H9 (cell line): ENCODE results near the gene MAST2. TPM values are rescaled to one million over a fixed set of nuclear protein-coding genes. Genes with fewer than 3 reads are reported as not detected.

Experiments used
- DNase-seq: peaks from one replicate; pipeline ENCODE4 v3.0.0-alpha.2; 2017
- H2AFZ ChIP-seq: one replicate; pipeline ENCODE4 v1.6.1; 2013; ENCODE audit warnings: mild to moderate bottlenecking, low read length, control low read depth, moderate library complexity
- H2AK5ac ChIP-seq: 2 replicates; pipeline ENCODE4 v1.6.1; 2013; ENCODE audit warnings: low read length, control low read depth, mixed read lengths; ENCODE audit not compliant: insufficient read length
- H2BK120ac ChIP-seq: one replicate; pipeline ENCODE4 v1.6.1; 2013; ENCODE audit warnings: low read depth, mild to moderate bottlenecking, low read length, control low read depth, inconsistent platforms; ENCODE audit not compliant: poor library complexity, severe bottlenecking
- H2BK12ac ChIP-seq: 2 replicates; pipeline ENCODE4 v1.6.1; 2013; ENCODE audit warnings: low read length, control low read depth, mixed read lengths, low read depth; ENCODE audit not compliant: insufficient read length
- H2BK15ac ChIP-seq: 2 replicates; pipeline ENCODE4 v1.6.1; 2013; ENCODE audit warnings: low read depth, low read length, control low read depth
- H2BK20ac ChIP-seq: one replicate; pipeline ENCODE4 v1.6.1; 2013; ENCODE audit warnings: low read depth, mild to moderate bottlenecking, low read length, control low read depth, inconsistent platforms; ENCODE audit not compliant: poor library complexity, severe bottlenecking
- H2BK5ac ChIP-seq: 2 replicates; pipeline ENCODE4 v1.6.1; 2013; ENCODE audit warnings: low read length, control low read depth, mixed read lengths; ENCODE audit not compliant: insufficient read length
- H3K14ac ChIP-seq: 2 replicates; pipeline ENCODE4 v1.6.1; 2013; ENCODE audit warnings: low read length, control low read depth; ENCODE audit not compliant: insufficient read depth
- H3K18ac ChIP-seq: 2 replicates; pipeline ENCODE4 v1.6.1; 2013; ENCODE audit warnings: low read depth, mild to moderate bottlenecking, mixed read lengths, low read length, control low read depth; ENCODE audit not compliant: insufficient read length
- H3K23ac ChIP-seq: 2 replicates; pipeline ENCODE4 v1.6.1; 2013; ENCODE audit warnings: low read length, control low read depth, mixed read lengths, low read depth; ENCODE audit not compliant: insufficient read length
- H3K23me2 ChIP-seq: 2 replicates; pipeline ENCODE4 v1.6.1; 2013; ENCODE audit warnings: low read depth, mild to moderate bottlenecking, mixed read lengths, low read length, control low read depth; ENCODE audit not compliant: insufficient read length, poor library complexity, severe bottlenecking
- H3K27ac ChIP-seq: 2 replicates; pipeline ENCODE4 v1.5.1; 2013; ENCODE audit warnings: low read length, control low read depth, mixed read lengths, low read depth; ENCODE audit not compliant: insufficient read length
- H3K27me3 ChIP-seq: 2 replicates; pipeline ENCODE4 v1.6.1; 2013; ENCODE audit warnings: low read length, control low read depth, inconsistent platforms; ENCODE audit not compliant: insufficient read depth
- H3K4ac ChIP-seq: 2 replicates; pipeline ENCODE4 v1.6.1; 2013; ENCODE audit warnings: low read depth, mild to moderate bottlenecking, control low read depth, inconsistent platforms, low read length, moderate library complexity
- H3K4me1 ChIP-seq: 2 replicates; pipeline ENCODE4 v1.6.1; 2013; ENCODE audit warnings: low read length, control low read depth, inconsistent platforms; ENCODE audit not compliant: insufficient read depth
- H3K4me2 ChIP-seq: 2 replicates; pipeline ENCODE4 v1.6.1; 2013; ENCODE audit warnings: low read length, control low read depth, mixed read lengths; ENCODE audit not compliant: insufficient read length, insufficient read depth
- H3K56ac ChIP-seq: 2 replicates; pipeline ENCODE4 v1.6.1; 2013; ENCODE audit warnings: low read depth, mild to moderate bottlenecking, mixed read lengths, low read length, control low read depth; ENCODE audit not compliant: insufficient read length
- H3K79me1 ChIP-seq: 2 replicates; pipeline ENCODE4 v1.6.1; 2013; ENCODE audit warnings: low read depth, mild to moderate bottlenecking, moderate library complexity, low read length, control low read depth, inconsistent platforms; ENCODE audit not compliant: insufficient read depth, poor library complexity, severe bottlenecking
- H3K79me2 ChIP-seq: 2 replicates; pipeline ENCODE4 v1.6.1; 2013; ENCODE audit warnings: low read length, control low read depth, inconsistent platforms; ENCODE audit not compliant: insufficient read depth
- H3K9ac ChIP-seq: 2 replicates; pipeline ENCODE4 v1.6.1; 2013; ENCODE audit warnings: low read length, control low read depth, mixed read lengths; ENCODE audit not compliant: insufficient read length; ENCODE audit errors: extremely low read depth
- H3K9me3 ChIP-seq: one replicate; pipeline ENCODE4 v1.6.1; 2013; ENCODE audit warnings: low read depth, low read length, inconsistent platforms; ENCODE audit not compliant: control insufficient read depth
- H3T11ph ChIP-seq: one replicate; pipeline ENCODE4 v1.6.1; 2013; ENCODE audit warnings: mild to moderate bottlenecking, low read length, control low read depth, inconsistent platforms
- H4K20me1 ChIP-seq: one replicate; pipeline ENCODE4 v1.6.1; 2013; ENCODE audit not compliant: control insufficient read depth, insufficient read length, insufficient read depth
- H4K5ac ChIP-seq: 2 replicates; pipeline ENCODE4 v1.6.1; 2013; ENCODE audit warnings: low read depth, mild to moderate bottlenecking, mixed read lengths, low read length, control low read depth; ENCODE audit not compliant: insufficient read length
- H4K8ac ChIP-seq: replicated peaks from 2 replicates; pipeline ENCODE4 v1.6.1; 2013; ENCODE audit warnings: low read length, control low read depth, mixed read lengths, low read depth; ENCODE audit not compliant: insufficient read length
- H4K91ac ChIP-seq: 2 replicates; pipeline ENCODE4 v1.6.1; 2013; ENCODE audit warnings: low read depth, mild to moderate bottlenecking, moderate library complexity, mixed read lengths, low read length, control low read depth; ENCODE audit not compliant: insufficient read length
- H3K27ac Mint-ChIP-seq, 3 experiments: 2 replicates in 2 of 3; 3 replicates in 1 of 3; pipeline ENCODE4 v1.8.0; 2020 to 2021; ENCODE audit warnings: mixed read lengths in 3 of 3, mild to moderate bottlenecking in 1 of 3, moderate library complexity in 1 of 3
- H3K27me3 Mint-ChIP-seq: 2 replicates; pipeline ENCODE4 v1.8.0; 2021; ENCODE audit warnings: low read depth, mild to moderate bottlenecking, moderate library complexity, mixed read lengths
- H3K36me3 Mint-ChIP-seq, 3 experiments: 2 replicates in 2 of 3; 3 replicates in 1 of 3; pipeline ENCODE4 v1.8.0; 2020 to 2021; ENCODE audit warnings: low read depth in 3 of 3, mixed read lengths in 3 of 3; ENCODE audit not compliant: insufficient read depth in 1 of 3
- H3K4me1 Mint-ChIP-seq, 2 experiments: 2 replicates each; pipeline ENCODE4 v1.8.0; 2020; ENCODE audit warnings: mixed read lengths in 2 of 2
- H3K4me3 Mint-ChIP-seq, 2 experiments: 2 replicates in 1 of 2; 3 replicates in 1 of 2; pipeline ENCODE4 v1.8.0; 2020 to 2021; ENCODE audit warnings: mild to moderate bottlenecking in 2 of 2, mixed read lengths in 2 of 2, moderate library complexity in 1 of 2
- H3K9me3 Mint-ChIP-seq, 2 experiments: 2 replicates in 1 of 2; 3 replicates in 1 of 2; pipeline ENCODE4 v1.8.0; 2020; ENCODE audit warnings: mild to moderate bottlenecking in 2 of 2, mixed read lengths in 2 of 2, moderate library complexity in 1 of 2
- CTCF ChIP-seq: fragments of 200-600 bp; sonication (generic); conservative IDR thresholded peaks from 3 replicates; pipeline ENCODE4 v1.8.0; 2021; ENCODE audit warnings: antibody characterized with exemption, mild to moderate bottlenecking
- WGBS: extraction: QIAGEN DNeasy Blood & Tissue Kit; methylation state at CpG from one replicate; pipeline ENCODE4 v1.1.7; 2013; ENCODE audit warnings: missing lambda C conversion rate, low lambda C conversion rate, mixed read lengths; ENCODE audit not compliant: insufficient read length; ENCODE audit errors: extremely low coverage; 5-methylcytosine and 5-hydroxymethylcytosine counted together
- total RNA-seq: library from RNA; stranded (reverse); gene quantifications from 2 replicates; pipeline ENCODE4 v1.2.1, GENCODE V29; 2021

The MAST2 gene
- total RNA-seq, 1 experiment from 2014 or later, result 28.8 TPM

GRCh38 chr1:45982359-45982758 lies 178.9 kb downstream of the MAST2 start:
- H2AK5ac ChIP-seq, result no peak overlapping the region
- H2BK5ac ChIP-seq, result no peak overlapping the region
- H3K27me3 ChIP-seq, result no peaks in the 10 kb centered on the region
- H3K23me2 ChIP-seq, result no peaks in the 10 kb centered on the region
- Mint-ChIP-seq H3K4me3 (no peak overlapping the region), H3K27me3 (no peaks in the 10 kb centered on the region), H3K9me3 (no peaks in the 10 kb centered on the region; a peak in 1 of 5 replicates), H3K36me3 (peaks cover 3 to 6% (median 4%) of the 10 kb centered on the region in 3 experiments; a peak in 1 of 7 replicates), H3K4me1 (peaks cover 0 to 5% of the 10 kb centered on the region in 2 experiments; a peak in 1 of 4 replicates), H3K27ac (no peak overlapping the region)
- H2BK12ac ChIP-seq, result no peak overlapping the region
- H4K8ac ChIP-seq, result no peak overlapping the region
- no peak overlapping the region for H4K91ac ChIP-seq
- no peak overlapping the region for H3K14ac ChIP-seq
- no peak overlapping the region for H3K4me2 ChIP-seq
- H3K4ac ChIP-seq, result no peak overlapping the region
- no peak overlapping the region for H3K18ac ChIP-seq
- no peak overlapping the region for H2BK20ac ChIP-seq
- H4K5ac ChIP-seq, result no peak overlapping the region
- H3K9me3 ChIP-seq, result no peaks in the 10 kb centered on the region
- H2AFZ ChIP-seq, result no peak overlapping the region
- WGBS, result no CpG with 5 or more reads among the region's 2 CpGs
- no peaks in the 10 kb centered on the region for H3K79me2 ChIP-seq
- H4K20me1 ChIP-seq, result no peaks in the 10 kb centered on the region
- H3K23ac ChIP-seq, result no peak overlapping the region
- no peaks in the 10 kb centered on the region for H3K4me1 ChIP-seq
- H2BK120ac ChIP-seq, result no peak overlapping the region
- H3K79me1 ChIP-seq, result no peaks in the 10 kb centered on the region
- DNase-seq, result no peak
- no peak overlapping the region for H3T11ph ChIP-seq
- no peak overlapping the region for H3K27ac ChIP-seq
- TF ChIP-seq CTCF, result no peak
- no peak overlapping the region for H3K9ac ChIP-seq
- H3K56ac ChIP-seq, result no peak overlapping the region
- H2BK15ac ChIP-seq, result no peak overlapping the region
